SK-N-SH (cell line): ENCODE results near the gene WDR49.

ENCODE experiments used
- EZH2phosphoT487 ChIP-seq: fragments of 200-600 bp; sonication (generic); IDR thresholded peaks from 2 replicates; pipeline ENCODE4 v1.6.1; 2017; ENCODE audit warnings: low read depth, mixed run types, mild to moderate bottlenecking, antibody characterized with exemption, moderate library complexity, borderline replicate concordance
- TF ChIP-seq, protein P1 (sequence below): fragments of 200-600 bp; sonication (generic); IDR thresholded peaks from 2 replicates; pipeline ENCODE4 v1.6.1; 2017; ENCODE audit warnings: antibody characterized with exemption, mild to moderate bottlenecking, moderate library complexity

DNA sequence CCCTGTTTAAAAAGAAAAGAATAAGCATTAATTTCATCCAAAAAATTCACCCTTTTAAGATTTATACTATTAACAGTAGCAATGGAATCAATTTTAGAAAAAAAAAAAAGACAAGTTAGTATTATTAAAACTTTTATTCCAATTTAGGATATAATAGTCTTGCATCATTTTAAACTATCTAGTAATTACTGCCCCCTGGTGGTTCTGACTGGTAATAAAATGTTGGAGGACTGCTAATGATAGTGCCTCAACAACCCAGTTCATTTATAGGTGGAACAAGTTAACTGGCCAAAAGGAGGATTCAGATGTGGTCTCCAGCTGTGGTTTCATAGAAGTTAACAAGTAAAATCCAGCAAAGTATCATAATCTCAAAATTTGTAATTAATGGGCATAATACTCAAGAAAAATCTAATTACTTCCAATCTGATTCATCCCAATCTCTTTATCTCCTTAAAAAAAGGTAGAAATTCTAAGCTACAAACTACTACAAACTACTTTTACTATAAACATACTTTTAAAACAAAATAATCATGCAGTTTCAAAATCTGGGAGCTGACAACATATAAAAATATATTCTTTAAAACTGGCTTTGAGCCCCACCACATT lies 30.7 kb upstream of the WDR49 start:
- TF ChIP-seq, protein P1, sequence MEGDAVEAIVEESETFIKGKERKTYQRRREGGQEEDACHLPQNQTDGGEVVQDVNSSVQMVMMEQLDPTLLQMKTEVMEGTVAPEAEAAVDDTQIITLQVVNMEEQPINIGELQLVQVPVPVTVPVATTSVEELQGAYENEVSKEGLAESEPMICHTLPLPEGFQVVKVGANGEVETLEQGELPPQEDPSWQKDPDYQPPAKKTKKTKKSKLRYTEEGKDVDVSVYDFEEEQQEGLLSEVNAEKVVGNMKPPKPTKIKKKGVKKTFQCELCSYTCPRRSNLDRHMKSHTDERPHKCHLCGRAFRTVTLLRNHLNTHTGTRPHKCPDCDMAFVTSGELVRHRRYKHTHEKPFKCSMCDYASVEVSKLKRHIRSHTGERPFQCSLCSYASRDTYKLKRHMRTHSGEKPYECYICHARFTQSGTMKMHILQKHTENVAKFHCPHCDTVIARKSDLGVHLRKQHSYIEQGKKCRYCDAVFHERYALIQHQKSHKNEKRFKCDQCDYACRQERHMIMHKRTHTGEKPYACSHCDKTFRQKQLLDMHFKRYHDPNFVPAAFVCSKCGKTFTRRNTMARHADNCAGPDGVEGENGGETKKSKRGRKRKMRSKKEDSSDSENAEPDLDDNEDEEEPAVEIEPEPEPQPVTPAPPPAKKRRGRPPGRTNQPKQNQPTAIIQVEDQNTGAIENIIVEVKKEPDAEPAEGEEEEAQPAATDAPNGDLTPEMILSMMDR: peak; percentile 86
- no peak for TF ChIP-seq EZH2phosphoT487
